Uterus (tissue), 4 donors: ENCODE measurements around the gene ABHD16B. TPM values are rescaled to one million over a fixed set of nuclear protein-coding genes. Genes with fewer than 3 reads are reported as not detected.

ENCODE experiments used
- DNase-seq, 2 donors: peaks; one replicate each; pipeline ENCODE4 v3.0.0-alpha.2; 2019 to 2020
- H3K27ac ChIP-seq, 2 donors: fragments of 200-600 bp; sonication (generic); 1 replicate in 1 of 2; 2 replicates in 1 of 2; pipeline ENCODE4 v1.5.1; 2016 to 2018
- H3K27me3 ChIP-seq, 2 donors: fragments of 200-600 bp; sonication (generic); one replicate each; pipeline ENCODE4 v1.5.1; 2018 to 2019; ENCODE audit warnings: control low read depth in 1 of 2
- H3K36me3 ChIP-seq, 2 donors: fragments of 200-600 bp; sonication (generic); one replicate each; pipeline ENCODE4 v1.5.1; 2019; ENCODE audit warnings: control low read depth in 1 of 2
- H3K4me1 ChIP-seq, 2 donors: fragments of 200-600 bp; sonication (generic); one replicate each; pipeline ENCODE4 v1.5.1; 2018 to 2019; ENCODE audit warnings: control low read depth in 1 of 2
- H3K4me3 ChIP-seq, 2 donors: fragments of 200-600 bp; sonication (generic); 1 replicate in 1 of 2; 2 replicates in 1 of 2; pipeline ENCODE4 v1.5.1; 2018 to 2019; ENCODE audit warnings: mild to moderate bottlenecking in 1 of 2
- H3K9me3 ChIP-seq, 2 donors: fragments of 200-600 bp; sonication (generic); one replicate each; pipeline ENCODE4 v1.5.1; 2019; ENCODE audit warnings: control low read depth in 1 of 2
- CTCF ChIP-seq, 4 experiments: fragments of 200-600 bp in 2 of 4; fragments of 450-650 bp in 2 of 4; sonication (generic) in 2 of 4; IDR thresholded peaks; one replicate each; pipeline ENCODE4 v1.5.1; 2016 to 2019; ENCODE audit warnings: antibody characterized with exemption in 4 of 4, mild to moderate bottlenecking in 2 of 4, moderate library complexity in 1 of 4
- POLR2A ChIP-seq, 2 donors: fragments of 450-650 bp; IDR thresholded peaks; one replicate each; pipeline ENCODE4 v1.6.1; 2016; ENCODE audit warnings: antibody characterized with exemption in 2 of 2, mild to moderate bottlenecking in 1 of 2, moderate library complexity in 1 of 2
- intact Hi-C: fragments of 100-400 bp; cut with DNase I; formaldehyde crosslinking; loops from one replicate; pipeline ENCODE4 v1.15.1; 2023; ENCODE audit warnings: low total_unique reads
- total RNA-seq, 4 donors: library from RNA; depleted of rRNA in 3 of 4; stranded (reverse); fragments of >200 nt in 3 of 4; gene quantifications; one replicate each; pipeline versions ENCODE4 v1.1.0 to v1.2.4, GENCODE V29; 2014 to 2023
- donor health status: DM: yes; HTN: yes; CAD: no.

Gene ABHD16B
- total RNA-seq, 4 donors from 2014 or later: not detected

DNA sequence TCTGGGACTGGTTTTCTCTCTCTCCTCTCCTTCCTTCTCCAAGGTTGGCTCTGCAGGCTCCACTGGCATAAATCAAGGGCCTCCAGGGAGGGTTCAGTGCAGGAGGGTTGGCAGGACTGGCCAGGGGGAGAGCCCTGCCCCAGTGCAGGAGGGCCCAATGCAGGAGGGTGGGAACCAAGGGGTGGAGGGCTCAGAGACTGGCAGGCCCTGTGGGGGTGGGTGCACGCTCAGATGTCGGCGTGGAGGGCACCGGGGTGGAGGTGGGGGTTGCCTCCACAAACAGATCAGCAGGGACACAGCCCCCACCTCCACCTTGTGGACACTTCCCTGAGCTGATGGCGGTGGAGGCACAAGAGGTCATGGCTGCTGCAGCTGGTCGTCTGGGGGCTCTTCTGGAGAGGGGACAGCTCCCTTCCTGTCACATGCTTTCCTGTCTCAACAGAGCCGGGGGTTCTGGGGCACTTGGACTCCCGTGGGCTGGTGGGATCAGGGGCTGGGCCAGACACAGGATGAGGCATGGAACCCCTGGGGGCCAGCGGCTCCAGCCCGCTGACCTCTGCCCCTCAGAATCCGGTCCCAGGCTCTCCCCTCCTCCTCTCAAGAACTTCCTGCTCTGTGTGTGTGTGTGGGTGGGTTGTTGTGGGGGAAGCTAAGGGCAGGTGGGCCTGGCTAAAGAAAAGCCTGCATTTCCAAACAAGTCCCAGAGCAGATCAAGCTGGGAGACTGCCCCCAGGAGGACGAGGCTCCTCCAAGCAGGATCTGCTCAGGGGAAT, 2.7 kb upstream of the ABHD16B start:
- peak overlapping the region; percentile 58 to 78 for H3K27ac ChIP-seq
- no peaks in the 10 kb centered on the region for H3K27me3 ChIP-seq
- peaks cover 0 to 39% of the 10 kb centered on the region in 2 donors for H3K4me1 ChIP-seq
- no peaks in the 10 kb centered on the region for H3K9me3 ChIP-seq
- peak in 1 of 2 donors; percentile 53 for DNase-seq
- intact Hi-C loops: no loop called here
- no peaks in the 10 kb centered on the region for H3K36me3 ChIP-seq
- no peak overlapping the region for H3K4me3 ChIP-seq
- TF ChIP-seq CTCF (IDR thresholded peaks at IDR 0.05) (peak in 3 of 4 experiments; percentile 26 to 52 (median 27)), POLR2A (IDR thresholded peaks at IDR 0.05) (no peak)

- no peaks in the 10 kb centered on the region for H3K27me3 ChIP-seq
- intact Hi-C loops: no loop called here
- DNase-seq: no peak
- no peaks in the 10 kb centered on the region for H3K36me3 ChIP-seq
- H3K4me1 ChIP-seq: peaks cover 0 to 40% of the 10 kb centered on the region in 2 donors
- H3K9me3 ChIP-seq: no peaks in the 10 kb centered on the region
- no peak overlapping the region for H3K4me3 ChIP-seq
- TF ChIP-seq POLR2A (IDR thresholded peaks at IDR 0.05) (no peak), CTCF (IDR thresholded peaks at IDR 0.05) (no peak)
- peak overlapping the region; percentile 58 to 78 for H3K27ac ChIP-seq
Observed at GRCh38 chr20:63859166-63859699, 2.1 kb upstream of the ABHD16B start.

DNA sequence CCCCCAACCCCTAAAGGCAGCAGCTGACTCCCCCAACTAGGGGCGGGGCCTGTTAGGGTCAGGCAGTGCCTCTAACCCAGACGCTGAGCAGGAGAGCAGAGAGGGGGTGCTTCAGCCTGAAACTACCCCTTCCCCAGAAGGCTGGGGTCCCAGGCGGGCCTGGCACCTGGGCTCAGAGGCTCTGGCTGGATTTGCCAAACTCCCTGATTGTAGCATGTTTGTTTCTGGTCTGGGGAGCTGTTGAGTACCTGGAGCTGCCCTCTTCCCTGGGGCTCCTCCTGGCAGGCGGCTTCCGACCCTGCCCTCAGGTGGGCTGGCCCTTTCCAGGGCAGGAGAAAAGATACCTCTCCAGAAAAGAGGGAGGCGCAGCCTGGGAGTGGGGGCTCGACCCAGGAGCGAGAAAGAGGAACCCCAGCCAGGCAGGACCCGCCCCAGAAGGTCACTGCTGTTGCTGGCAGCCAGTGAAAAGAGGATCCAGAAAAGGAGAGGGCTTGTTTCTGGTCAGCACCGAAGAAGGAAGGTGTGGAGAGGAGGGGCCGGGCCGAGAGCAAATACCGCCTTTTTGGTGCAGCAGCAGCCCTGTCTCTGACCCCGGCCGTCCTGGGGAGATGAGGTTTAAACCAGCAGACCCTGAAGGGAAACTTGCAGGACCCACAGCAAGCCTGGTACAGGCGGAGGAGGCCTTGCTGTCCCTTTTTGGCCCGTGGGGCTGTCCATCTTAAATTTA, 810 bp upstream of the ABHD16B start:
- no peak overlapping the region for H3K27ac ChIP-seq
- peaks cover 0 to 27% of the 10 kb centered on the region in 2 donors for H3K4me1 ChIP-seq
- TF ChIP-seq POLR2A (IDR thresholded peaks at IDR 0.05) (no peak), CTCF (IDR thresholded peaks at IDR 0.05) (no peak)
- H3K36me3 ChIP-seq: no peaks in the 10 kb centered on the region
- no peaks in the 10 kb centered on the region for H3K27me3 ChIP-seq
- H3K9me3 ChIP-seq: no peaks in the 10 kb centered on the region
- intact Hi-C loops: loop anchor here (10.0 kb wide), 1 partner anchor 76 kb away; no protein-coding TSS in a partner anchor
- no peak overlapping the region for H3K4me3 ChIP-seq
- DNase-seq: no peak

- Histone ChIP-seq H3K9me3 (no peaks in the 10 kb centered on the region), H3K36me3 (no peaks in the 10 kb centered on the region), H3K4me3 (no peak overlapping the region), H3K27me3 (no peaks in the 10 kb centered on the region), H3K27ac (no peak overlapping the region), H3K4me1 (peaks cover 0 to 22% of the 10 kb centered on the region in 2 donors)
- DNase-seq: no peak
- intact Hi-C loops: loop anchor here (10.0 kb wide), 1 partner anchor 77 kb away; no protein-coding TSS in a partner anchor
- no peak for TF ChIP-seq POLR2A (IDR thresholded peaks at IDR 0.05)
- TF ChIP-seq CTCF (IDR thresholded peaks at IDR 0.05): no peak
Observed at GRCh38 chr20:63861981-63862901, 943 bp downstream of the ABHD16B start.
